GM18519 (cell line): ENCODE results near the gene STX11.
"Not testable (repeated sequence)": the region's sequence is repeated elsewhere in the genome, so short reads cannot be mapped to it uniquely, and the experiment has no call there.

Experiments used
- ATAC-seq: cut with Tn5 transposase; IDR thresholded peaks from one replicate; pipeline ENCODE4 v1.9.1; 2021; ENCODE audit warnings: mild to moderate bottlenecking, moderate library complexity; ENCODE audit not compliant: unreplicated experiment, low FRiP score

The STX11 gene

DNA sequence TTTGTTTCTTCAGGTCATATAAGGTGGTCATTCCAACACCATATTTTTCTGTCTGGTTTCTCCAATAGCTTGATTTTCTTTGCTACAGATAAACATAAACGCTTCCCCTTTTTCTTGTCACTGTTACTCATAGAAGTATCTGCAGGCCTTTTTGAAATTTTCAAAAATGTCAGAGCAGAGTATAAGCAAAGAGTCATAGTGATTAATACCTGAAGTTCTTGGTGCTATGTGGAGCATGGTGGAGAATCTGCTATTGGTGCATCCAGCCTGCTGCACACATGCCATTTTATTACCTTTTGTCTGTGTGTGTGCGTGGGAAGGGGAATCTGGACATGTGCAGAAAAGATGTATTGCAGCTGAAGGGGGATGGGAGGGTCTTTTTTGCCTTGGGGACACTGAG, 19.7 kb downstream of the STX11 start:
- no peak for ATAC-seq

DNA sequence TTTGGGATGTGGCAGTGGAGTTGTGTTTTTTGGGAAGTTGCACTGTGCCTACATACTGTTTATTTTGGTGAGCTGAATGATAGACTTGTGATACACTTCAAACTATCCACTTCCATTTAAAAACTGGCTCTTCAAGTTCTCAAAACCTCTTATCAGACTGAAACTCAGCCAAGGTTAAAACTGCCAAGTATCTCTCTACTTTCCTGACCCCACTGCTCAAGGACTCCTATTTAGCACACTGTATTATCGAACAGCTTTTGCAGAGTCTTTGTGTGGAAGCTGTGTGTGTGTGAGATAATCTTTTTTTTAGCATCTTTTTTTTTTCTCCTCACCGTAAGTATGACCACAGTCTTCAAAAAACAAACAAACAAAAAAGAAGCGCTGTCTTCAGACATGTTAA, 21.1 kb downstream of the STX11 start:
- no peak for ATAC-seq

DNA sequence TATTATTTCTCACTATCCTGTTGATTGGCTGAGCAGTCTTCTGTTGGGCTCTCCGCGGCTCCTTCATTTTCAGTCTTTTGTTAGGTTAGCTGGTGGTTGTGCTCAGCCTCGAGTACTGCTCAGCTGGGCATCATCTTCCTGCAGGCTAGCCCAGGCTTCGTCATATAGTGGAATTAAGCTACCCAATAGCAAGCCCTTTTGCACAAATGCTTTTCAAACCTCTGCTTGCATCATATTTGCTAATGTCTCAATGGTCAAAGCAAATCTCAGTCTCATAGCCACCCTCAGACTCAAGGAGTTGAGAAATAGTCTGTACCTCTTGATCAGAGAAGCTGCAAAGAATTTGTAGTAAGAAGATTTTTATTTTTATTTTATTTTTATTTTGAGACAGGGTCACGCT, 23.7 kb downstream of the STX11 start:
- ATAC-seq = no peak

GRCh38 chr6:144176043-144176442, 25.7 kb downstream of the STX11 start:
- no peak for ATAC-seq

DNA sequence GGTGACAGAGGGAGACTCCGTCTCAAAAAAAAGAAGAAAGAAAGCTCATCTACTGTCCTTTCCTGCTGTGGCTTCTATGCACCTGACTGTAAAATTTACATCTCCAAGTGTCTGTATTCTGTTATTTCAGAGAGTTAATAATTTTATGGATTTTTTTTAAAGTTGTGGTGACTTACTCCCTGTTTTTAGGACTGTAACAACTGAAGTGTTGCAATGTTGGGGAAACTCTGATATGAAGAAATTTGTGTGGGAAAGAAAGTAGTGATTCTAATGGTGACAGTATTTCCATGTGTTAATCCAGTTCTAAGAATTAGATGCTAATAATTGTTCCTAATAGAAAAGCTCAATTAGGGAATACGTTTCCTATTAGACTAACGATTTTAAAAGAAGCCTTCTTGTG, 27.4 kb downstream of the STX11 start:
- ATAC-seq = no peak

- no peak for ATAC-seq
Measured at GRCh38 chr6:144178323-144178722, 28.0 kb downstream of the STX11 start.

DNA sequence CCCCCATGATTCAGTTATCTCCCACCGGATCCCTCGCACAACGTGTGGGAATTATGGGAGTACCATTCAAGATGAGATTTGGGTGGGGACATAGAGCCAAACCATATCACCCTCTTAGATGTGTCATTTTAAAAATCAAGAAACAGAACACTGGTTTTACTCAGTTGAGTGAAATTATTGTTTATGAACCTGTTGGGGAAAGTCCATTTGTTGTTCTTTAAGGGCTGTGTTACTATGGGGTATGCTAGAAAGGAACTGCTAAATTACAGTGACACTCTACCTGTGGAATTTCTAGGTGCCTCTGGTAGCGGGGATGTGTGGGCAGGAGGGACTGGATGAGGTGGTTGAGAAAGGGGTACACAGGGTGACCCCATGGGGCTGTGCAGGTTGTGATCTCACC, 28.9 kb downstream of the STX11 start:
- ATAC-seq = no peak

DNA sequence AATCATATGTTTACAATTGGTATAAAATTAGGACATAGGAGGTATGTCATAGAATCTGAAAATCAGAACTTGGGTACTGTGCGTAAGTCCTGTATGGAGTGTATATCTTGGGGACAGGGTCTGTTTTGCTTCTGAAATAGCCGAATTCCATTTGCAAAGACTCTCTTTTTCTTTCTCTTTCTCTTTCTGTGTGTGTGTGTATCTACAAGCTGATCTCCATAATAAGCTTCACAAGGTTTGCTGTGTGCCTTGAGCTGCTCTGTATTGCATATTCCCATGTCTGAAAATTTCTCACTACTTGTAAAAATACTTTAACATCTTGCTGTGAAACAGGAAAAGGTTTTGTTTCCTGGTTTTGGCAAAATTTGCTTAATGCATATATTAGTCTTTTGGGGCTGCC, 29.5 kb downstream of the STX11 start:
- ATAC-seq = no peak

- not testable (repeated sequence) for ATAC-seq
Measured at GRCh38 chr6:144180354-144180753, 30.0 kb downstream of the STX11 start.

GRCh38 chr6:144181639-144182038, 31.3 kb downstream of the STX11 start:
- ATAC-seq = no peak

DNA sequence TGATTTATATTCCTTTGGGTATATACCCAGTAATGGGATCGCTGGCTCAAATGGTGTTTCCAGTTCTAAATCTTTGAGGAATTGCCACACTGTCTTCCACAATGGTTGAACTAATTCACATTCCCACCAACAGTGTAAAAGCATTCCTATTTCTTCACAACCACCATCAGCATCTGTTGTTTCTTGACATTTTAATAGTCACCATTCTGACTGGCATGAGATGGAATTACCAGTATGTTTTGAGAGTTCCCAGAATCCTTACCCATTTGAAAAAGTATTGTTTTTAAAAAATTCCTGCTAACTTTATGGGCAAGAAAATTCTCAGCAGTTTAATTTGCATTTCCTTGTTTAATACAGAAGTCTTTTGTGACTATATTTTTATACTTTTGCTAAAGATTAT, 33.9 kb downstream of the STX11 start:
- ATAC-seq = not testable (repeated sequence)

DNA sequence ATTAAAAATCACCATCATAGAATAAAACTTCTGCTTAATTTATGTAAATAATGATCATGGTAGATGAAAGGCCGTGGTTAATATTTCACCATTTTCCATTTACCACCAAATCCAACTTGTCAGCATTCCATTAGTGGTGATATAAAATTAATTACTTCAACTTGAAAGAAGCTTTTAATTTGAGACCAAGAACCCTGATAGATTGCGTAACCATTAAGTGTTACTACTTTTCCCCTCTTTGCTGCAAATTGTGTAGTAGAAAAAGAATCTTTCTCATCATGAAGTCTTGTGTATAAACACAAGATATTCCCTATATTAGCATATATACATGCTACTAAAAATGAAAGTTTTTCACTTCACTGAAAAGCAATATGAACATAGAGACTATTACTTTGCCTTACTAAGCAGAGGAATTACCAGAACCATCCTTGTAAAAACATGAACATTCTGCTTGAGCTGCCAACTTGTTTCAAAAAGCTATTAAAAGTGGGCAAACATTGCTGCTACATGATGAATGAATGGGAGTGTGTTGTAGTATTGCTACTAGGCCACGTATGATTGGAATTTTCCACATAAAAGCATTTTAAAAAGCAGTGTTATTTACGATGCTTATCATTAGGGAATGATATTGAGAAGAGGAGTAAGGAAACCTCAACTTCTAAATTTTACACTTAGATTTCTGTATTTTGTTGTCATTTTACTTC, 35.0 kb downstream of the STX11 start:
- no peak for ATAC-seq

GRCh38 chr6:144186817-144187625, 36.7 kb downstream of the STX11 start:
- no peak for ATAC-seq

- ATAC-seq = no peak
Measured at GRCh38 chr6:144189351-144189750, 39.0 kb downstream of the STX11 start.

DNA sequence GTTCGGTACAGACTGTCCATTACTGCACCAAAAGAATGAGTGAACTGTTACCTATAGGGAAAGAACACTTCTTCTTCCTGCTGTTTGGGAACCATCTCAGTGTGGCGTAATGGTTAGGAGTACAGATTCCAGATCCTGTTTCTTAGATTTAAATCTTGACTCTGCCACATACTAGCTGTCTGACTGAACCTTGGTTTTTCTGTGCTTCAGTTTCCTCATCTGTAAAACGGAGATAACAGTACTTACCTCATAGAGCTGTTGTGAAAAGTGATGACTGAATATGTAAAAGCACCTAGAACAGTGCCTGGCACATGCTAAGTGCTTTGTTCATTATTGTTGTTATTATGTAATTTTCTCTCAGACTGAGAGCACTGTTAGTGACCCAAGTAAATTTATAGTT, 39.8 kb downstream of the STX11 start:
- ATAC-seq = no peak

DNA sequence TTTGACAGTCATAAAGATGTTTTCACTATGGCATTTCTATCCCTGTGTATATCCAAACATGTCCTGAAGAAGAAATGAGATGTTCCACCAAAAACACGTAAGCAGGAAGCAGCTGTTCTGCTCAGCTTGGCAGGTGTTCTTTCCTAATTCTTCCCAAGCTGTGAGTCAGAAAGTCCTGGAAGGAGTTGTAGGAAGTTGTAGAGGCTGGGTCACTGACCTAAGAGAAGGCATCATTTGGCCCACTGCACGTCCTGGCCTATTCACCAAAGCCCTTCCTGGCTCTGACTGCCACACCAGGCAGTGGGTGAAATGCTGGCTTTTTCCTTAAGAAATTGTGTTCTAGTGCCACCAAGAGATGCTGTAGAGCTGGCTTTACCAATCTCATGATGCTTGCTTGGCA, 40.3 kb downstream of the STX11 start:
- ATAC-seq = no peak

- no peak for ATAC-seq
Measured at GRCh38 chr6:144193181-144193580, 42.9 kb downstream of the STX11 start.

DNA sequence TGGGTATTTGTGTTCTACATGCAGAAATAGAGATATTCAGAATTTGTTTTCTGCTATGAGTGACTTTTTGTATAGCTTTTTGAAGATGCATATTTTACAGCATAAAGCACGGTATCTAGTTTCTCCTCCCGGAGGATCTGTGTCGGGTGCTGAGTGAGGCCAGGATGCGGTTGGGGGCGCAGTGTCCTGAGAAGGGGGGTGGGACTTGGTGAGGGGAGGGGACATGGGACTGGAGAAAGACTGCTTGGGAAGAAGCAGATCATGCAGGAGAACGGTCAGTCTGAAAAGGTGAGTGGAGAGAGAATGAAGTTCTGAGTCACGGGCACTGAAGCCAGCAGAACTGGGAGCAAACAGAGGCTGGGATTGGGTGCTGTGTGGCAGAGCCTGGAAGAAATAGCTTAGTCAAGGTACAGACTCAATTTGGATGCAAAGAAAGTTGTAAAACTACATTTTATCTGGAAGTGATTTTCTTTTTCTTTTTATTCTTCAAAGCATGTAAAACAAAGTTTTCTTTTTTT, 44.0 kb downstream of the STX11 start:
- no peak for ATAC-seq

GRCh38 chr6:144195671-144196270, 45.5 kb downstream of the STX11 start:
- ATAC-seq = no peak

GRCh38 chr6:144197919-144198318, 47.6 kb downstream of the STX11 start:
- ATAC-seq = no peak

GRCh38 chr6:144202879-144203468, 52.7 kb downstream of the STX11 start:
- no peak for ATAC-seq
